A549 treated with DMSO at 1 μM for 4 hours (cell line): ENCODE data around the gene TMEM191B. TPM values are rescaled to one million over a fixed set of nuclear protein-coding genes. Genes with fewer than 3 reads are reported as not detected.

Experiments
- total RNA-seq: library from RNA; stranded (reverse); fragments of 200-300 nt; extraction: Qiagen RNA extraction; gene quantifications from 5 replicates; pipeline ENCODE4 v1.2.3, GENCODE V29; 2022; ENCODE audit warnings: low read depth

TMEM191B gene
- 0.69 to 1.1 TPM (median 0.97 TPM) in 4 of 5 replicates, not detected in the other for total RNA-seq

GRCh38 chr22:18527752-18528596 is at the start of gene TMEM191B:
Gene TMEM191B, plus strand, starts transcription at chr22:18527802. Its CDS starts 179 bp downstream, at chr22:18527981.

GRCh38 chr22:18518061-18518460 is 9.5 kb upstream of the TMEM191B start, which contains the start of gene GGTLC3:
Gene GGTLC3, minus strand, starts transcription at chr22:18518161. Its CDS starts 264 bp downstream, at chr22:18517897.

Other genes with a start within 250 kb of the TMEM191B start
- not detected in 5 replicates for gene GGTLC3, start 9.6 kb upstream of the TMEM191B start, total RNA-seq
- 1.1 to 1.4 TPM (median 1.3 TPM) in 5 replicates for gene RIMBP3, start 84.1 kb downstream of the TMEM191B start, total RNA-seq